ENCODE data around the gene SLC51B.
A peak's percentile ranks its signal among the peaks of the same experiment; 100 is the strongest.

Gene SLC51B

DNA sequence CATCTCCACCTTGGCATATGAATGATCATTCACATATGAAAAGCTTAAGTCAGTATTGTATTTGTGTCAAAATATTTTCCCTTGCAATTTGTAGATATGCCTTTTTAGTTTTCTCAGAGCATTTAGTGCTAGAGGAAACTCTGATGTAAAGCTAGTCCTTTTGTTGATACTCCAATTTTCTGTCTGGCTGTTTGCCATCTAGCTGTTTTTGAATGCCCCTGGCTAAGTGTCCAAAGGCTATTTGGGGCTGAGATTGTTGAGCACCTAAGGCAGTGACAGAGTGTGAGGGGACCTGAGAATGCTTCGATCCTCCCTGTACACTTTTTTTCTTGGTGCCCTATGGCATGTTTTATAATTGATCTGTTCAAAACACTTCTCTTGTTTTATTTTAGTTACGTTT, 3.1 kb downstream of the SLC51B start:
- Histone ChIP-seq H3K9ac (ENCODE audit: low read length) (no peak overlapping the region), H3K27ac (ENCODE audit: low read depth, low read length) (no peak overlapping the region), H3K27me3 (ENCODE audit: control insufficient read depth, insufficient read depth, low read length) (no peaks in the 10 kb centered on the region), H3K4me3 (ENCODE audit: low read length) (no peak overlapping the region), H3K4me1 (ENCODE audit: control insufficient read depth, insufficient read depth, low read length) (no peaks in the 10 kb centered on the region), H3K36me3 (ENCODE audit: control insufficient read depth, insufficient read depth, low read length) (peaks cover 5% of the 10 kb centered on the region)

GRCh38 chr15:65049418-65049840, 4.2 kb downstream of the SLC51B start:
- Histone ChIP-seq H3K4me3 (ENCODE audit: low read length) (peak overlapping the region; percentile 49), H3K27ac (ENCODE audit: low read depth, low read length) (no peak overlapping the region), H3K4me1 (ENCODE audit: control insufficient read depth, insufficient read depth, low read length) (no peaks in the 10 kb centered on the region), H3K36me3 (ENCODE audit: control insufficient read depth, insufficient read depth, low read length) (peaks cover 5% of the 10 kb centered on the region), H3K9ac (ENCODE audit: low read length) (no peak overlapping the region), H3K27me3 (ENCODE audit: control insufficient read depth, insufficient read depth, low read length) (no peaks in the 10 kb centered on the region)

- Histone ChIP-seq H3K36me3 (ENCODE audit: control insufficient read depth, insufficient read depth, low read length) (peaks cover 5% of the 10 kb centered on the region), H3K9ac (ENCODE audit: low read length) (no peak overlapping the region), H3K27ac (ENCODE audit: low read depth, low read length) (no peak overlapping the region), H3K4me1 (ENCODE audit: control insufficient read depth, insufficient read depth, low read length) (no peaks in the 10 kb centered on the region), H3K4me3 (ENCODE audit: low read length) (no peak overlapping the region), H3K27me3 (ENCODE audit: control insufficient read depth, insufficient read depth, low read length) (no peaks in the 10 kb centered on the region)
Measured at GRCh38 chr15:65050270-65050669, 5.1 kb downstream of the SLC51B start.

GRCh38 chr15:65051266-65051665, 6.1 kb downstream of the SLC51B start:
- Histone ChIP-seq H3K27ac (ENCODE audit: low read depth, low read length) (no peak overlapping the region), H3K4me3 (ENCODE audit: low read length) (no peak overlapping the region), H3K9ac (ENCODE audit: low read length) (no peak overlapping the region)

DNA sequence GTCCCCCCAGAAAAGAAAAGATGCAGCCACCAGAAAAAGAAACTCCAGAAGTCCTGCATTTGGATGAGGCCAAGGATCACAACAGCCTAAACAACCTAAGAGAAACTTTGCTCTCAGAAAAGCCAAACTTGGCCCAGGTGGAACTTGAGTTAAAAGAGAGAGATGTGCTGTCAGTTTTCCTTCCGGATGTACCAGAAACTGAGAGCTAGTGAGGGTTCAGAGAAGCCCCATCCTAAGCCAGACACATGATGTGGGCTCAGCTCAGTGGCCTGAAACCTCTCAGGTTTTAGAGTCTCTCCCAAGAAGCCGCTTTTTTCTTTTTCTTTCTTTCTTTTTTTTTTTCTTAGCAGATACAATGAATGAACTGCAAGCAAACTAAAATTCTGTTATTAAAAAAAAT, 7.8 kb downstream of the SLC51B start:
- Histone ChIP-seq H3K27ac (ENCODE audit: low read depth, low read length) (no peak overlapping the region), H3K4me1 (ENCODE audit: control insufficient read depth, insufficient read depth, low read length) (no peaks in the 10 kb centered on the region), H3K36me3 (ENCODE audit: control insufficient read depth, insufficient read depth, low read length) (peaks cover 5% of the 10 kb centered on the region), H3K9ac (ENCODE audit: low read length) (no peak overlapping the region), H3K27me3 (ENCODE audit: control insufficient read depth, insufficient read depth, low read length) (no peaks in the 10 kb centered on the region), H3K4me3 (ENCODE audit: low read length) (no peak overlapping the region)

More at GRCh38 chr15:65051266-65051665, 6.1 kb downstream of the SLC51B start:
- Histone ChIP-seq H3K36me3 (ENCODE audit: control insufficient read depth, insufficient read depth, low read length) (peaks cover 5% of the 10 kb centered on the region), H3K4me1 (ENCODE audit: control insufficient read depth, insufficient read depth, low read length) (no peaks in the 10 kb centered on the region), H3K27me3 (ENCODE audit: control insufficient read depth, insufficient read depth, low read length) (no peaks in the 10 kb centered on the region)

- Histone ChIP-seq H3K27ac (ENCODE audit: low read depth, low read length) (no peak overlapping the region), H3K36me3 (ENCODE audit: control insufficient read depth, insufficient read depth, low read length) (peaks cover 12% of the 10 kb centered on the region), H3K27me3 (ENCODE audit: control insufficient read depth, insufficient read depth, low read length) (no peaks in the 10 kb centered on the region), H3K9ac (ENCODE audit: low read length) (no peak overlapping the region), H3K4me1 (ENCODE audit: control insufficient read depth, insufficient read depth, low read length) (no peaks in the 10 kb centered on the region), H3K4me3 (ENCODE audit: low read length) (no peak overlapping the region)
Measured at GRCh38 chr15:65054333-65055200, 9.4 kb downstream of the SLC51B start.

GRCh38 chr15:65055201-65055870, 10.1 kb downstream of the SLC51B start:
- Histone ChIP-seq H3K9ac (ENCODE audit: low read length) (no peak overlapping the region), H3K27ac (ENCODE audit: low read depth, low read length) (no peak overlapping the region), H3K27me3 (ENCODE audit: control insufficient read depth, insufficient read depth, low read length) (no peaks in the 10 kb centered on the region), H3K4me1 (ENCODE audit: control insufficient read depth, insufficient read depth, low read length) (no peaks in the 10 kb centered on the region), H3K4me3 (ENCODE audit: low read length) (no peak overlapping the region), H3K36me3 (ENCODE audit: control insufficient read depth, insufficient read depth, low read length) (peaks cover 12% of the 10 kb centered on the region)

GRCh38 chr15:65056106-65056505, 10.9 kb downstream of the SLC51B start:
- no peak overlapping the region for H3K9ac ChIP-seq (ENCODE audit: low read length)
- no peak overlapping the region for H3K27ac ChIP-seq (ENCODE audit: low read depth, low read length)

GRCh38 chr15:65056868-65057548, 11.8 kb downstream of the SLC51B start:
- no peak overlapping the region for H3K27ac ChIP-seq (ENCODE audit: low read depth, low read length)
- H3K9ac ChIP-seq (ENCODE audit: low read length): no peak overlapping the region
- H3K36me3 ChIP-seq (ENCODE audit: control insufficient read depth, insufficient read depth, low read length): peaks cover 7% of the 10 kb centered on the region
- H3K4me1 ChIP-seq (ENCODE audit: control insufficient read depth, insufficient read depth, low read length): peaks cover 4% of the 10 kb centered on the region
- H3K4me3 ChIP-seq (ENCODE audit: low read length): no peak overlapping the region
- no peaks in the 10 kb centered on the region for H3K27me3 ChIP-seq (ENCODE audit: control insufficient read depth, insufficient read depth, low read length)

More at GRCh38 chr15:65056106-65056505, 10.9 kb downstream of the SLC51B start:
- H3K4me3 ChIP-seq (ENCODE audit: low read length): no peak overlapping the region
- peaks cover 12% of the 10 kb centered on the region for H3K36me3 ChIP-seq (ENCODE audit: control insufficient read depth, insufficient read depth, low read length)
- peaks cover 3% of the 10 kb centered on the region for H3K4me1 ChIP-seq (ENCODE audit: control insufficient read depth, insufficient read depth, low read length)
- no peaks in the 10 kb centered on the region for H3K27me3 ChIP-seq (ENCODE audit: control insufficient read depth, insufficient read depth, low read length)

GRCh38 chr15:65057549-65057940, 12.4 kb downstream of the SLC51B start:
- Histone ChIP-seq H3K36me3 (ENCODE audit: control insufficient read depth, insufficient read depth, low read length) (peaks cover 7% of the 10 kb centered on the region), H3K27ac (ENCODE audit: low read depth, low read length) (no peak overlapping the region), H3K9ac (ENCODE audit: low read length) (no peak overlapping the region), H3K4me1 (ENCODE audit: control insufficient read depth, insufficient read depth, low read length) (peaks cover 4% of the 10 kb centered on the region), H3K27me3 (ENCODE audit: control insufficient read depth, insufficient read depth, low read length) (no peaks in the 10 kb centered on the region), H3K4me3 (ENCODE audit: low read length) (no peak overlapping the region)

DNA sequence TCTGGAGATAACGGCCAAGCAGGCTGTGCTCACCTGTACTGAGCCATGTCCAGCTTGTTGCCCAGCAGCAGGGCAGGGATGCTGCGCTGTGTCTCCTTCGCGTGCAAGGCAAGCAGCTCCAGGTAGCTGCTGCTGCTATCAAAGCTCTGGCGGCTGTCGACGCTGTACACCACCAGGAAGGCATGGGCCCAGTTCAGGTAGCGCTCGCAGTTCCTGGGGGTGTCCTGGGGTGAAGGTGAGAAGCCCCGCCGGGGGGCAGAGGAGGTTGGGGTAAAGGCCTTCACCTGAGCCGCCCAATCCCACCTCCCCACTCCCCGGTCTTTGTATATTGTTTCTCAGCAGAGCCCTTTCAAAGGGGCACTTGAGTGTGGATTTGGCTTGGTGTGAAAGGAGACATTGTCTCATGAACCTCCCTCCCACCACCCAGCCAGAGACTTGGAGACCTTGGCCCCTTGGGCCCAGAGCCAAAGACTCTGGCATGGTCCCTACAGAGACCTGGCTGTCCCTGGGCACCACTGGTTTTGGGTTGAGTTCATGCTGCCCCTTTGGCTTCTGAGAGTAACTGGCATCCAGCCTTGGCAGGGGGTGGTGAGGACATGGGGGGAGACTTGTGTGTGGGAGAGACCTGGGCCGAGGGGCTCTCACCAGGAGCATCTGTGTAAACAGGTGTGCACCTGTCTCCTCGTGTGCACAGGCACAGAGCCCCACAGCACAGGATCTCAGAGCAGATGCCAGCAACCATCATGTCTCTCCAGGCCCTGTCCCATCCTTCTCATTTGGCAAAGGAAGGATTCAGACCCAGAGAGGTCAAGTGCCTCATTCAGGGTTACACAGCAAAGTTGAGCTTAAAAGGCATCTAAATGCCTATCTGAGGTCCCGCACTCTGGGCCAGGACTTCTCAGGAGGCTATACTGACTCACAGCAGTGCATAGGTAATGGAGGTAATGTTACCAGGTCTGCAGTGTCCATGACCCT, 13.5 kb downstream of the SLC51B start:
- H3K27me3 ChIP-seq (ENCODE audit: control insufficient read depth, insufficient read depth, low read length): no peaks in the 10 kb centered on the region
- no peak overlapping the region for H3K4me3 ChIP-seq (ENCODE audit: low read length)
- H3K27ac ChIP-seq (ENCODE audit: low read depth, low read length): no peak overlapping the region
- H3K9ac ChIP-seq (ENCODE audit: low read length): no peak overlapping the region
- H3K36me3 ChIP-seq (ENCODE audit: control insufficient read depth, insufficient read depth, low read length): peaks cover 7% of the 10 kb centered on the region
- H3K4me1 ChIP-seq (ENCODE audit: control insufficient read depth, insufficient read depth, low read length): peaks cover 7% of the 10 kb centered on the region

Data from rectal smooth muscle tissue (tissue), 1 donor.